ENCODE results near the gene SERPINA1.
"Not testable (repeated sequence)": the region's sequence is repeated elsewhere in the genome, so short reads cannot be mapped to it uniquely, and the experiment has no call there.

The SERPINA1 gene

GRCh38 chr14:94346065-94346786 is 42.2 kb downstream of the SERPINA1 start:
- not testable (repeated sequence) for DNase-seq (ENCODE audit: low spot score)

- no peak for DNase-seq (ENCODE audit: low spot score)
These were observed 42.9 kb downstream of the SERPINA1 start for GRCh38 chr14:94345344-94346064.

- no peak for DNase-seq (ENCODE audit: low spot score)
These were observed 44.0 kb downstream of the SERPINA1 start for GRCh38 chr14:94344389-94344788.

- no peak for DNase-seq (ENCODE audit: low spot score)
These were observed 45.0 kb downstream of the SERPINA1 start for GRCh38 chr14:94343238-94344005.

GRCh38 chr14:94342334-94342934 is 46.0 kb downstream of the SERPINA1 start:
- DNase-seq (ENCODE audit: low spot score) = peak; percentile 16

- no peak for DNase-seq (ENCODE audit: low spot score)
These were observed 46.6 kb downstream of the SERPINA1 start for GRCh38 chr14:94341656-94342333.

GRCh38 chr14:94340533-94340932 is 47.9 kb downstream of the SERPINA1 start:
- DNase-seq (ENCODE audit: low spot score) = no peak

GRCh38 chr14:94338023-94338422 is 50.4 kb downstream of the SERPINA1 start:
- no peak for DNase-seq (ENCODE audit: low spot score)

- no peak for DNase-seq (ENCODE audit: low spot score)
These were observed 51.1 kb downstream of the SERPINA1 start for GRCh38 chr14:94337274-94337673.

- no peak for DNase-seq (ENCODE audit: low spot score)
These were observed 53.5 kb downstream of the SERPINA1 start for GRCh38 chr14:94334872-94335271.

- DNase-seq (ENCODE audit: low spot score) = no peak
These were observed 55.8 kb downstream of the SERPINA1 start for GRCh38 chr14:94332587-94332986.

- no peak for DNase-seq (ENCODE audit: low spot score)
These were observed 56.3 kb downstream of the SERPINA1 start for GRCh38 chr14:94332063-94332583.

GRCh38 chr14:94331462-94331861 is 56.9 kb downstream of the SERPINA1 start:
- DNase-seq (ENCODE audit: low spot score) = no peak

GRCh38 chr14:94330857-94331256 is 57.5 kb downstream of the SERPINA1 start:
- no peak for DNase-seq (ENCODE audit: low spot score)

- DNase-seq (ENCODE audit: low spot score) = no peak
These were observed 58.0 kb downstream of the SERPINA1 start for GRCh38 chr14:94330432-94330831.

GRCh38 chr14:94329857-94330256 is 58.5 kb downstream of the SERPINA1 start:
- no peak for DNase-seq (ENCODE audit: low spot score)

- DNase-seq (ENCODE audit: low spot score) = no peak
These were observed 60.2 kb downstream of the SERPINA1 start for GRCh38 chr14:94328196-94328595.

Data from cerebellar cortex (tissue), 1 donor.